GM18505 (cell line): ENCODE results near the gene CCR6.
A peak's percentile ranks its signal among the peaks of the same experiment; 100 is the strongest.

Experiments used
- ATAC-seq: cut with Tn5 transposase; IDR thresholded peaks from one replicate; pipeline ENCODE4 v1.9.1; 2021; ENCODE audit not compliant: unreplicated experiment
- POLR2A ChIP-seq: IDR thresholded peaks from 4 replicates; pipeline ENCODE4 v1.6.1; 2011; ENCODE audit warnings: borderline replicate concordance; ENCODE audit not compliant: insufficient read depth, insufficient read length; ENCODE audit errors: extremely low read depth

Gene CCR6

DNA sequence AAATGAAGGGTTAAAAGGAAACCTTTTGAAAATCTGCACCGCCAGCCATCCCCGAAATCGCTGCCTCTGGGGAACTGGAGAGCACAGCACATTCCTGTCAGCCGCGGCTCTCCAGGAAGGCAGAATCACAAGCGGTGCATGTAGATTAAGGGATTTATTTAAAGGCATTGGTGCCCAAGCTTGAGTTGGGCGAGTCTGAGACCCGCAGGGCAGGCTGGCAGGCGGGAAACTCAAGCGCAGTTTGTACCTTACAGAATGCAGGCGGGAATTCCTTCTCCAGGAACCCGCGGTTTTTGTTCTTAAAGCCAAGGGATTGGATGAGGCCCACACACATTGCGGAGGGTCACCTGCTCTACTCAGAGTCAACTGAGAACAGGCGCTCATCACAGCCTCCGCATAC lies 24.1 kb downstream of the CCR6 start:
- TF ChIP-seq POLR2A = no peak
- ATAC-seq = no peak

DNA sequence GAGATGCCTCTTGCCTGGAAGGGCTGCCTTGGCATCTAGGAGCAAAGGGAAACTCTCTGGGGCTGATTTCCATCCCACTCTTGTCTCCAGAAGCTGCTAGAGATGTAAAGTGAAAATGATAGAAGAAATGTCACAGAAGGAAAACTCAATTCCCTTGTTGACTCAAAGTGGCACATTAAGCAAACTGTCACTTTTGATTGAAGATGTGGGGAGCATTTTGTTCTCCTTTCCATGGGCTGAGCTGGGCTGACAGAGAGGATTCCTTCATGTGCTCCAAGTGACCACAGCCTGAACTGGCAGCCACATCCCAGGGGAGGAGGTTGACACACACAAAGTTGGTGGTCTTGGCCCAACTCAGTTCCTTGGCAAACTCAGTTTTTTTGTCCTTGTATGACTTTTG lies 25.1 kb downstream of the CCR6 start:
- no peak for ATAC-seq
- no peak for TF ChIP-seq POLR2A

DNA sequence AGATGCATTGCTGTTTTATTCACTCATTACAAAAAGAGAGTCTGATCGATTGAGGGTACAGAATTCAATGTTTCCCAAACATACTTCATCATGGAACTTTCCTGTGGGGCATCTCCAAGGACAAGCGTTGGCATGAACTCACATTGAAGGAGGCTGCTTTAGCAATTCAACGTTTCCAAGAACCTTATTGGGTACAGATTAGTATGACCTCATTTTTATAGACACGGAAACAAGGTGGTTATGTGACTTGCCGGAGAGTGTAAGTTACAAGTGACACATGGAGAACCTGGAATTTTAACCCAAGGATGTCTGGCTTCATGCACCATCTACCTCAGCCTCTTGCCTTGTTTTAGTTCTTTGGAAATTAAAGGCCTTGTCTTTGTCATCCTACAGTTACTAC lies 26.1 kb downstream of the CCR6 start:
- no peak for ATAC-seq
- no peak for TF ChIP-seq POLR2A

DNA sequence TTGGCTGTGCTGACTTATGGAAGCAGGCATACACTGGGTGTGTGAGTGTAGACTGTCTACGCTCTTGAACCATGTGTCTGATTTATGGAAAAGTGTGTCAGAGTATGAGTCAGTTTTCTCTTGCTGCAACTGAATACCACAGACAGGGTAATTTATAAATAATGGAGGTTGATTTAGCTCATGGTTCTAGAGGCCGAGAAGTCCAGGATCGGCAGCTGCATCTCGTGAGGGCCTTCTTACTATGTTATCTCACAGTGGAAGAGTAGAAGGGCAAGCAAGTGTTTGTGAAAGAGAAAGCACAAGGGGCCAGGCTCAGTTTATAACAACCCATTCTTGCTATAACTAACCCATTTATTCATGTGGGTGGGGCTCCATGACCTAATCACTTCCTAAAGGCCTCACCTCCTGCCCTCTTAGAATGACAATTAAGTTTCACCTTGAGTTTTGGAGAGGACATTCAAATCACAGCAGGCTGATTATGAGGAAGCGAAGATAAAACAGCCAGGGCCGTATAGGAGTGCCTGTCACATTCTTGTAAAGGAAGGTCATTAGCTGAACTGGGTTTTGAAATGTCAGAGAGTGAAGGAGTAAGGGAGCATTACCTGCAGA lies 28.1 kb downstream of the CCR6 start:
- peak; percentile 61 for ATAC-seq
- no peak for TF ChIP-seq POLR2A

DNA sequence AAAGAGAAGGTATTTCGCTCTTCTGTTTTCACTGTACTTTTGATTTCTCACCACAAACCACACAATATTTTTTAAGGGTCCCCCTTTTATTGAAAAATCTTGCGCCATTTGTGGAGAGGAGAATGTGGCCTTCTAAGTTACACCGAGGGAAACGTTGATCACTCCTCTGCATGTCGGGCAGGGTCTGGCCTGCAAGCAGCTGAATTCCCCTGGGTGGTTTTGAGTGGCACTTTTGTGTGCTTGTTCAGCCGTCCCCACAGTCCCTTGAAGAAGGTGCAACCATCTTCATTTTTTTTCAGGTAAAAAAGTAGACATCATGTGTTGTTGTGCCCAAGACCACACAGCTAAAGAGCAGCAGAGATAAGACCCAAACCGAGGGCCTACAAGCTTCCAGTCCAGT lies 28.8 kb downstream of the CCR6 start:
- no peak for ATAC-seq
- TF ChIP-seq POLR2A = no peak

DNA sequence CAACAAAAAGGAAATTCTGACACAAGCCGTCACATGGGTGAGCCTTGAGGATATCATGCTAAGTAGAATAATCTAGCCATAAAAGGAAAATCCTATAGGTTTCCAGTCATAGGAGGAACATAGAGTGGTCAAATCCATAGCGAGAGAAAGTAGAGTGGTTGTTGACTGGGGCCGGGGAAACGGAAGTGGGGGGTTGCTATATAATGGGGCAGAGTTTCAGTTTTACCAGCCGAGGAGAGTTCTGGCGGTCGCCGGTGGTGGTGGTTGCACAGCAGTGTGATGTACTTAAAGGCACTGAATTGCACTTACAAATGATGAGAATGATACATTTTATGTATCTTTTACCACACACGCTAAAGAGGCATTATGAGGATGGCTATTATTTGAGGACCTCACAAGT lies 30.0 kb downstream of the CCR6 start:
- peak; percentile 31 for ATAC-seq
- TF ChIP-seq POLR2A = peak; percentile 56

DNA sequence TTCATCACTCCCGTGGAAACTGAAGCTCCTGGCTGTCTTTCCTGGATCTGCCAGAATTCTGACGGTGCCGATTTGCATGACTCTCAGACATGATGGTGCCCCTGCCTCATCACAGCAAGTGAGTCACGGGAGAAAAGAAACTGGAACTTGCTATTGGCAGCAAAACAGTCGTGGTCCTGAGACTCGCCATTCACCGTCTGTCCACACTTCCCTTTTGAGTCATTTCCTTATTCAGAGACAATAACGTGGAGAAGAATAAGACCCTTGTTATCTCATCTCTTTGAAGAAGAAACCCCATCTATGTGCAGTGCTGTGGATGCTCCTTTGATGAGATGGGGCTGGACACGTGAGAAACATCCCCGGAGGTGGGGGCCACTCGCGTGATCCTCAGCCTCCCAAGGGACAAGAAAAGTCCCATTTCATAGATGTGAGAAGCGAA lies 30.6 kb downstream of the CCR6 start:
- peak; percentile 43 for ATAC-seq
- no peak for TF ChIP-seq POLR2A

DNA sequence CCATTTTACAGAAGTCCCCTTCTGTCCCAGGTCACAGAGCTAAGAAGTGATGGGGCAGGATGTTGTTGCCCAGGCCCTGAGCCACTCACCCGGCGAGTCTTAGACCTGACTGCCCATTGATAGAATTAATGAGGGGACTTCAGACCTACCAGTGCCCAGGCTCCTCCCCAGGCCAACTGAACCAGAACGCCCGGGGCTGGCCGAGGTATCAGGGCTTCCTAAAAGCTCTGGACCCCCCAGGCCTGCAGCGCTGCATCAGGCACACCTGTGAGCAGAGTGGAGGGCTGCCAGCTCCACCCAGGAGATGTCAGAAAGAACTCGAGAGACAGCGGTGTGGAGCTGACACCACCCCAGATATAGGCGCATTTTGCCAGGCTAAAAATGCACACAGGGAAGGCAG lies 31.4 kb downstream of the CCR6 start:
- no peak for ATAC-seq
- no peak for TF ChIP-seq POLR2A

DNA sequence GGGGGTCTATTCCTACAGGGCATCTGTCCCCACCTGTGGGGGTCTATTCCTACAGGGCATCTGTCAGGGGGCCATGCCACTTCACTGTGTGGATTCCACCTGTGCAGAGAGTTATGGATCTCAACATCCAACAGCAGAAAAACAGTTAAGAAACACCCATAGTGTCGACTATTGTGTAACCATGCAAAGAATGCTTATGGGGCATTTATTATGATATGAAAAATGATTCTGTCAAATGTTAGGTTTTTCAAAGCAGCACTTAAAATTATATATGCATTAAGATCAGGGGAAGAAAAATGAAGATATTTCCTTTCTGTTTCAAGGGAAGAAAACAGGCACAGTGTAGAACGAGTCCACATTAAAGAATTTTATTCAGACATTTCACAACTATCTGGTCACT lies 32.0 kb downstream of the CCR6 start:
- TF ChIP-seq POLR2A = no peak
- ATAC-seq = no peak

DNA sequence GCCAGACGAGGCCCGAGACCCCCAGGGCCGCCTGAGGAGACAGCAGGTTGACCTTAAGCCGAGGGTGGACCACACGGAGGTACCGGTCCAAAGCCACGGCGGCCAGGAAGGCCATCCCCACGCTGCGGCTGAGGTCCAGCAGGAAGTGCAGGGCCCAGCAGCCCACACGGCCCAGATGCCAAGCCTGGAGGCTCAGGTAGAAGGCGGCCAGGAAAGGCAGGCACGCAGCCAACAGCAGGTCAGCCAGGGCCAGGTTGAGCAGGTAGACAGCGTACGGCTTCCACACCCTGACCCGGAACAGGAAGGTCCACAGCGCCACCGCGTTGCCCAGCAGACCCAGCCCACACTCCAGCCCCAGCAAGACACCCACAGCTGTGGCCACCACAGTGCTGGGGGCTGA lies 34.5 kb downstream of the CCR6 start:
- no peak for ATAC-seq
- no peak for TF ChIP-seq POLR2A

DNA sequence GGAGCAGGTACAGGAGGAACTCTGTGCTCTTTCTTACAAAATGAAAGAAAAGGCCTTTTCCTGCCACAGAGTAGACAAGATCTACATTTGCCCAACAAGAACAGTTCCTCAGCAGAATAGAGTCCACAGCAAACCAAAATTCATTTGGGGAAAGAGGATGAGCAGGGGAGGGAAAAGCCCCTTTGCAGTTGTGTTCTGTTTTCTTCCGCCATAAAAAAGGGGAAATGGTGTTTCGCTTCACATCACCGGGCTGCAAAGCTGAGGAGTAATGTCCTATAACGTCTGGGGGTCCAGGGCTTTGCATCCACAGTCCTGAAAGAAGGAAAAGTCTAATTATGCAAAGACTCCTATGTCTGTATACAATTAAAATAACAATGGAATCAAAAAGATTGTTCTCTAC lies 35.0 kb downstream of the CCR6 start, which contains the start of gene GPR31:
Gene GPR31 (minus strand): TSS at position 118 of the 400 bp plus-strand sequence. CDS start 149 bp downstream, outside the sequence.
- ATAC-seq = no peak
- TF ChIP-seq POLR2A = no peak

DNA sequence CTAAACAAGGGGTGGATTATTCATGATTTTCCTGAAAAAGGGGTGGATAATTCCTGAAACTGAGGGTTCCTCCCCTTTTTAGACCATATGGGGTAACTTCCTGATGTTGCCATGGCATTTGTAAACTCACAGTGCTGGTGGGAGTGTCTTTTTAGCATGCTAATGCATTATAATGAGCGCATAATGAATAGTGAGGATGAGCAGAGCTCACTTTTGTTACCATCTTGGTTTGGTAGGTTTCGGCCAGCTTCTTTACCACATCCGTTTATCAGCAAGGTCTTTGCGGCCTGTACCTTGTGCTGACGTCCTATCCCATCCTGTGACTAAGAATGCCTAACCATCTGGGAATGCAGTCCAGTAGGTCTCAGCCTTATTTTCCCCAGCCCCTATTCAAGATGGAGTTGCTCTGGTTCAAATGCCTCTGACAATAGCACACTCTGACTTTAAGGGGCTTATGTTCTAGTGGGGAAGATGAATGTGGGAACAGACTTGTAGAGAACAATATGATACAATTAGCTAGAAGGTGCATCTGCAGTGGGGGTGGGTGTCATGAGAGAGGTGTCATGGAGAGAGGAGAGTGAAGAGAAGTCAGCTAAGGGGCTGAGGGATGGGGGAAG lies 39.1 kb downstream of the CCR6 start:
- no peak for TF ChIP-seq POLR2A
- ATAC-seq = no peak

DNA sequence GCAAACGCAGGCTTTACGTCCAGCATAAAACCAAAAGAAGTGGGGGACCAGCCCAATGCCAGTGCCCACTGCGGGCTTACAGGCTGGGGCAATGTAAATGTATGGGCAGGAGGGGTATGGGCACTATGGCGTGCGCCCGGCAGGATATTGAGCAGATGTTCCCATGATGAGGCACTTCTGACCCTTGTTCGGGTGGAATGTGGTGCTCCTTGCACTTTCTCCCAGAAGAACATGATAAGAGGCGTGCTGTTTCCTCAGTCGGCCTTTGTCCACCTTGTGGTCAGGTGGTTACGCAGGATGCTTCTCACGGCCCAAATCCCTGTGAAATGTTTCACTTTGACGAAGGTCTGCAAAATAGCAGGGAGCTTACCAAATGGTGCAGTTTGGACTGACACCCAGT lies 39.7 kb downstream of the CCR6 start:
- no peak for ATAC-seq
- no peak for TF ChIP-seq POLR2A

DNA sequence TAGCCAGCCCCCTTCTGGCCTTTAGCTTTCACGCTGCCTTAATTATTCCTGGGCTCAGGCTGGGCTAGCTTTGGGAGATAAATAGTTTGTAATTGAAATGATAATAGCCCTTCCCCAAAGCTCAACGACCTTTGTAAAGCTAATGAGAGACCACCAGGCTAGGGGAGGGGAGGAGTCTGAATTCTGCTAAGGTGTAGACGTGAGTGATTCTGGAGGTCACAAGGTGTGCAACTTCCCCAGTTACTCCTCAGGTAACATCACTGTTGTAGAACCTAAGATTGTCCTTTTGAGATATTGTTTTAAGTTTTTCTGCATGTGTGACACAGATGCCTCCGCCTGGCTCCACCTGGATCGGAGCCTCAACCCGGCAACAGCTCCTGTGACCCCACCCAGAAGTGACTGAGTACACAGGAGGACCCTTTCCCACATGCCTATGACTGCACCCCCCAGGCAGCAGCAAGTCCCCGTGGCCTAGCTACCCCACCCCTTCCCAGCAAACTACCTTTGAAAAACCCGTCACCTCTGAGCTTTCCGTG lies 40.6 kb downstream of the CCR6 start:
- ATAC-seq = no peak
- TF ChIP-seq POLR2A = no peak
